GM18526 (cell line): ENCODE results near the gene ACADVL.
A peak's percentile ranks its signal among the peaks of the same experiment; 100 is the strongest.

Source experiments
- POLR2A ChIP-seq: IDR thresholded peaks from 3 replicates; pipeline ENCODE4 v1.6.1; 2011; ENCODE audit not compliant: insufficient read length; ENCODE audit errors: extremely low read depth

Gene ACADVL

GRCh38 chr17:7221278-7222092, 1.7 kb downstream of the ACADVL start:
- peak; percentile 5 for TF ChIP-seq POLR2A

GRCh38 chr17:7222093-7222971, 2.6 kb downstream of the ACADVL start:
- TF ChIP-seq POLR2A, result no peak

GRCh38 chr17:7222972-7223292, 3.2 kb downstream of the ACADVL start:
- TF ChIP-seq POLR2A, result no peak

GRCh38 chr17:7223375-7223774, 3.6 kb downstream of the ACADVL start:
- TF ChIP-seq POLR2A, result no peak

- TF ChIP-seq POLR2A, result no peak
Observed at GRCh38 chr17:7224110-7224509, 4.4 kb downstream of the ACADVL start.

- TF ChIP-seq POLR2A, result no peak
Observed at GRCh38 chr17:7224661-7225111, 4.9 kb downstream of the ACADVL start.

- TF ChIP-seq POLR2A, result no peak
Observed at GRCh38 chr17:7225711-7226331, 6.1 kb downstream of the ACADVL start.

GRCh38 chr17:7226721-7227710, 7.3 kb downstream of the ACADVL start:
- TF ChIP-seq POLR2A, result no peak

- TF ChIP-seq POLR2A, result no peak
Observed at GRCh38 chr17:7228920-7229319, 9.2 kb downstream of the ACADVL start.

GRCh38 chr17:7229504-7229903, 9.8 kb downstream of the ACADVL start:
- no peak for TF ChIP-seq POLR2A

GRCh38 chr17:7232114-7232513, 12.4 kb downstream of the ACADVL start:
- no peak for TF ChIP-seq POLR2A

- TF ChIP-seq POLR2A, result no peak
Observed at GRCh38 chr17:7233701-7234082, 14.0 kb downstream of the ACADVL start.

GRCh38 chr17:7234083-7234951, 14.6 kb downstream of the ACADVL start, which contains the start of gene DVL2:
Gene DVL2, minus strand, starts transcription at chr17:7234517. Its CDS starts 255 bp downstream, at chr17:7234262.
- TF ChIP-seq POLR2A, result peak; percentile 77
